IMR-90 (cell line): ENCODE results near the gene KRTAP6-3. TPM values are rescaled to one million over a fixed set of nuclear protein-coding genes. Genes with fewer than 3 reads are reported as not detected.

Experiments used
- ATAC-seq: fragments of 200-7000 bp; cut with Tn5 transposase; 2 replicates; pipeline ENCODE4 v1.9.1; 2020; ENCODE audit warnings: low read depth, mild to moderate bottlenecking, moderate library complexity
- BruUV-seq: library from RNA; stranded (reverse); fragments of 400-500 nt; replicated peaks from 2 replicates; lab custom pipeline; 2021; lab: Mats Ljungman, UMichigan
- CTCF ChIA-PET: fragments of 300-600 bp; formaldehyde crosslinking; extraction: SDS; loops from one replicate; lab custom pipeline; 2021; ENCODE audit warnings: antibody characterized with exemption; lab: Yijun Ruan, JAX
- POLR2A ChIA-PET: fragments of 300-600 bp; sonication (Branson Sonifier 250); formaldehyde crosslinking; loops from one replicate; lab custom pipeline; 2022; ENCODE audit warnings: antibody characterized with exemption; ENCODE audit not compliant: unreplicated experiment; lab: Charles Lee
- DNase-seq: peaks from one replicate; pipeline ENCODE4 v3.0.0; 2013
- H2AFZ ChIP-seq: replicated peaks from 2 replicates; pipeline ENCODE3; 2013; ENCODE audit warnings: low read length, mild to moderate bottlenecking; ENCODE audit not compliant: poor library complexity
- H2AK5ac ChIP-seq: 2 replicates; pipeline ENCODE4 v1.6.1; 2013; ENCODE audit warnings: low read depth, low read length, inconsistent platforms
- H2AK9ac ChIP-seq: replicated peaks from 2 replicates; pipeline ENCODE3; 2013; ENCODE audit warnings: mild to moderate bottlenecking, low read depth, low read length, moderate library complexity; ENCODE audit not compliant: poor library complexity
- H2BK120ac ChIP-seq: 2 replicates; pipeline ENCODE4 v1.6.1; 2013; ENCODE audit warnings: low read depth, low read length, inconsistent platforms
- H2BK15ac ChIP-seq: 3 replicates; pipeline ENCODE4 v1.6.1; 2013; ENCODE audit warnings: low read depth, low read length, inconsistent platforms
- H2BK20ac ChIP-seq: 2 replicates; pipeline ENCODE4 v1.6.1; 2013; ENCODE audit warnings: low read depth, mild to moderate bottlenecking, inconsistent platforms, low read length, moderate library complexity
- H2BK5ac ChIP-seq: 2 replicates; pipeline ENCODE4 v1.6.1; 2013; ENCODE audit warnings: mild to moderate bottlenecking, low read depth, low read length, inconsistent platforms; ENCODE audit not compliant: poor library complexity, severe bottlenecking
- H3K14ac ChIP-seq: replicated peaks from 2 replicates; pipeline ENCODE4 v1.6.1; 2013; ENCODE audit warnings: low read depth, low read length, inconsistent platforms
- H3K18ac ChIP-seq: 2 replicates; pipeline ENCODE4 v1.6.1; 2013; ENCODE audit warnings: low read depth, low read length, control low read depth
- H3K23ac ChIP-seq: 2 replicates; pipeline ENCODE4 v1.6.1; 2013; ENCODE audit warnings: low read depth, low read length, inconsistent platforms
- H3K27ac ChIP-seq: 2 replicates; pipeline ENCODE4 v1.5.1; 2013; ENCODE audit warnings: mild to moderate bottlenecking, control low read depth, low read length; ENCODE audit not compliant: insufficient read depth
- H3K27me3 ChIP-seq: 2 replicates; pipeline ENCODE4 v1.6.1; 2013; ENCODE audit warnings: low read length; ENCODE audit not compliant: control insufficient read depth, insufficient read depth
- H3K36me3 ChIP-seq: 2 replicates; pipeline ENCODE4 v1.6.1; 2013; ENCODE audit warnings: low read length, mixed read lengths; ENCODE audit not compliant: control insufficient read depth, insufficient read depth
- H3K4ac ChIP-seq: 2 replicates; pipeline ENCODE4 v1.6.1; 2013; ENCODE audit warnings: low read depth, low read length, inconsistent platforms
- H3K4me1 ChIP-seq: 2 replicates; pipeline ENCODE4 v1.6.1; 2013; ENCODE audit warnings: low read length, mixed read lengths; ENCODE audit not compliant: control insufficient read depth, insufficient read depth
- H3K4me2 ChIP-seq: 2 replicates; pipeline ENCODE4 v1.6.1; 2013; ENCODE audit warnings: low read depth, mild to moderate bottlenecking, control low read depth, low read length, moderate library complexity
- H3K4me3 ChIP-seq: 2 replicates; pipeline ENCODE4 v1.5.1; 2013; ENCODE audit warnings: low read depth, mild to moderate bottlenecking, control low read depth, low read length, moderate library complexity; ENCODE audit not compliant: insufficient read depth
- H3K56ac ChIP-seq: 2 replicates; pipeline ENCODE4 v1.6.1; 2013; ENCODE audit warnings: low read length, inconsistent platforms; ENCODE audit not compliant: insufficient read depth; ENCODE audit errors: extremely low read depth
- H3K79me1 ChIP-seq, 2 experiments: 2 replicates each; pipeline ENCODE4 v1.6.1; 2013; ENCODE audit warnings: low read length in 2 of 2, inconsistent platforms in 1 of 2, low read depth in 1 of 2
- H3K9ac ChIP-seq: 2 replicates; pipeline ENCODE4 v1.6.1; 2013; ENCODE audit warnings: low read depth, low read length, control low read depth
- H3K9me1 ChIP-seq: 2 replicates; pipeline ENCODE4 v1.6.1; 2013; ENCODE audit warnings: low read length, inconsistent platforms; ENCODE audit not compliant: insufficient read depth
- H3K9me3 ChIP-seq: 2 replicates; pipeline ENCODE4 v1.6.1; 2013; ENCODE audit warnings: low read length; ENCODE audit not compliant: control insufficient read depth, insufficient read depth
- H4K20me1 ChIP-seq: 2 replicates; pipeline ENCODE4 v1.6.1; 2013; ENCODE audit warnings: low read length, inconsistent platforms; ENCODE audit not compliant: insufficient read depth
- H4K5ac ChIP-seq: 2 replicates; pipeline ENCODE4 v1.6.1; 2013; ENCODE audit warnings: mild to moderate bottlenecking, low read depth, low read length, control low read depth
- H4K8ac ChIP-seq, 2 experiments: 2 replicates each; pipeline ENCODE4 v1.6.1; 2013; ENCODE audit warnings: low read depth in 2 of 2, low read length in 2 of 2, control low read depth in 1 of 2, inconsistent platforms in 1 of 2
- H4K91ac ChIP-seq: 2 replicates; pipeline ENCODE4 v1.6.1; 2013; ENCODE audit warnings: low read depth, low read length, inconsistent platforms; ENCODE audit not compliant: insufficient read depth
- BHLHE40 ChIP-seq: fragments of 150-350 bp; IDR thresholded peaks from 2 replicates; pipeline ENCODE4 v1.6.1; 2016; ENCODE audit warnings: mild to moderate bottlenecking, low read depth, low read length
- CEBPB ChIP-seq: IDR thresholded peaks from 2 replicates; pipeline ENCODE4 v1.6.1; 2012; ENCODE audit warnings: low read depth, low read length, improper control_type of control experiment
- CHD1 ChIP-seq: IDR thresholded peaks from 2 replicates; pipeline ENCODE4 v1.6.1; 2012; ENCODE audit warnings: low read depth, low read length, improper control_type of control experiment
- FOS ChIP-seq: fragments of 150-350 bp; IDR thresholded peaks from 2 replicates; pipeline ENCODE4 v1.6.1; 2016; ENCODE audit warnings: low read depth, low read length
- MAZ ChIP-seq: IDR thresholded peaks from 2 replicates; pipeline ENCODE4 v1.6.1; 2012; ENCODE audit warnings: low read depth, mild to moderate bottlenecking, low read length, improper control_type of control experiment, moderate library complexity, borderline replicate concordance
- RFX5 ChIP-seq: IDR thresholded peaks from 2 replicates; pipeline ENCODE4 v1.8.0; 2012; ENCODE audit warnings: low read depth, mild to moderate bottlenecking, low read length, moderate library complexity
- USF2 ChIP-seq: fragments of 150-350 bp; IDR thresholded peaks from 2 replicates; pipeline ENCODE4 v1.6.1; 2017; ENCODE audit warnings: mild to moderate bottlenecking, antibody characterized with exemption, low read length, low read depth
- WGBS, 2 experiments: methylation state at CpG; one replicate each; pipeline versions ENCODE4 v1.1.5 to v1.1.7; 2013; ENCODE audit warnings: missing lambda C conversion rate in 2 of 2; ENCODE audit not compliant: insufficient read length in 1 of 2; ENCODE audit errors: extremely low coverage in 2 of 2; 5-methylcytosine and 5-hydroxymethylcytosine counted together
- dilution Hi-C: fragments of 300-500 bp; cut with HindIII; formaldehyde crosslinking; loops from one replicate; pipeline ENCODE4 v1.14.3; 2018; ENCODE audit warnings: low sequenced_read_pairs; ENCODE audit not compliant: unreplicated experiment
- in situ Hi-C: fragments of 300-500 bp; cut with MboI; formaldehyde crosslinking; loops from 3 replicates; pipeline ENCODE4 v1.14.3; 2019; ENCODE audit warnings: low sequenced_read_pairs, inconsistent platforms, mixed read lengths
- intact Hi-C: fragments of 100-400 bp; cut with micrococcal nuclease; formaldehyde crosslinking; loops from 2 replicates; pipeline ENCODE4 v1.10.0; 2022
- polyA plus RNA-seq, 3 experiments: library from polyadenylated mRNA; depleted of rRNA; stranded (reverse); fragments of >200 nt; gene quantifications; 2 replicates each; pipeline ENCODE4 v1.2.3, GENCODE V29; 2012; ENCODE audit warnings: low replicate concordance in 1 of 3
- total RNA-seq: library from RNA; depleted of rRNA; stranded (reverse); fragments of >200 nt; gene quantifications from 2 replicates; pipeline ENCODE4 v1.2.3, GENCODE V29; 2012

The KRTAP6-3 gene
- total and polyA plus RNA-seq, 2 of the 4 experiments (the other 2 are of a cell fraction) = not detected

- H2BK15ac ChIP-seq = no peak overlapping the region
- H3K14ac ChIP-seq = no peak overlapping the region
- in situ Hi-C loops (no loop called here), intact Hi-C loops (no loop called here), dilution Hi-C loops (no loop called here)
- POLR2A ChIA-PET = no interaction called here
- H4K20me1 ChIP-seq = no peaks in the 10 kb centered on the region
- TF ChIP-seq CHD1 (no peak), USF2 (no peak), BHLHE40 (no peak), RFX5 (no peak), MAZ (no peak), FOS (no peak), CEBPB (no peak)
- no peak overlapping the region for H3K4me2 ChIP-seq
- H3K23ac ChIP-seq = no peak overlapping the region
- no peak overlapping the region for H3K4ac ChIP-seq
- 60% methylated on average over 1 of the region's 3 CpGs; no CpG with 5 or more reads in 1 of the 2 experiments for WGBS, 2 experiments
- no peak overlapping the region for H2BK5ac ChIP-seq
- no peak overlapping the region for H3K9ac ChIP-seq
- ATAC-seq = no peak
- no peak overlapping the region for H2AFZ ChIP-seq
- H2BK120ac ChIP-seq = no peak overlapping the region
- no peak overlapping the region for H2AK5ac ChIP-seq
- H3K79me1 ChIP-seq = no peaks in the 10 kb centered on the region
- H3K4me1 ChIP-seq = no peaks in the 10 kb centered on the region
- no peak overlapping the region for H2AK9ac ChIP-seq
- H4K8ac ChIP-seq = no peak overlapping the region
- no peaks in the 10 kb centered on the region for H3K9me1 ChIP-seq
- H3K18ac ChIP-seq = no peak overlapping the region
- no peak for DNase-seq
- no peak overlapping the region for H3K4me3 ChIP-seq
- H3K36me3 ChIP-seq = no peaks in the 10 kb centered on the region
- no peak overlapping the region for H3K27ac ChIP-seq
- CTCF ChIA-PET = no interaction called here
- H3K56ac ChIP-seq = no peak overlapping the region
- BruUV-seq = no TSS peak
- H3K27me3 ChIP-seq = no peaks in the 10 kb centered on the region
- peaks cover 17% of the 10 kb centered on the region for H3K9me3 ChIP-seq
- no peak overlapping the region for H4K5ac ChIP-seq
- H2BK20ac ChIP-seq = no peak overlapping the region
- H4K91ac ChIP-seq = no peak overlapping the region
These were observed 31.1 kb downstream of the KRTAP6-3 start for GRCh38 chr21:30623362-30623761.
